SW 1271 (cell line): ENCODE results near the gene CAVIN3.
A peak's percentile ranks its signal among the peaks of the same experiment; 100 is the strongest.

Experiments used
- DNase-seq, 2 experiments: peaks; one replicate each; lab custom pipeline; 2025; lab: John Stamatoyannopoulos, UW

CAVIN3 gene, protein sequence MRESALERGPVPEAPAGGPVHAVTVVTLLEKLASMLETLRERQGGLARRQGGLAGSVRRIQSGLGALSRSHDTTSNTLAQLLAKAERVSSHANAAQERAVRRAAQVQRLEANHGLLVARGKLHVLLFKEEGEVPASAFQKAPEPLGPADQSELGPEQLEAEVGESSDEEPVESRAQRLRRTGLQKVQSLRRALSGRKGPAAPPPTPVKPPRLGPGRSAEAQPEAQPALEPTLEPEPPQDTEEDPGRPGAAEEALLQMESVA

DNA sequence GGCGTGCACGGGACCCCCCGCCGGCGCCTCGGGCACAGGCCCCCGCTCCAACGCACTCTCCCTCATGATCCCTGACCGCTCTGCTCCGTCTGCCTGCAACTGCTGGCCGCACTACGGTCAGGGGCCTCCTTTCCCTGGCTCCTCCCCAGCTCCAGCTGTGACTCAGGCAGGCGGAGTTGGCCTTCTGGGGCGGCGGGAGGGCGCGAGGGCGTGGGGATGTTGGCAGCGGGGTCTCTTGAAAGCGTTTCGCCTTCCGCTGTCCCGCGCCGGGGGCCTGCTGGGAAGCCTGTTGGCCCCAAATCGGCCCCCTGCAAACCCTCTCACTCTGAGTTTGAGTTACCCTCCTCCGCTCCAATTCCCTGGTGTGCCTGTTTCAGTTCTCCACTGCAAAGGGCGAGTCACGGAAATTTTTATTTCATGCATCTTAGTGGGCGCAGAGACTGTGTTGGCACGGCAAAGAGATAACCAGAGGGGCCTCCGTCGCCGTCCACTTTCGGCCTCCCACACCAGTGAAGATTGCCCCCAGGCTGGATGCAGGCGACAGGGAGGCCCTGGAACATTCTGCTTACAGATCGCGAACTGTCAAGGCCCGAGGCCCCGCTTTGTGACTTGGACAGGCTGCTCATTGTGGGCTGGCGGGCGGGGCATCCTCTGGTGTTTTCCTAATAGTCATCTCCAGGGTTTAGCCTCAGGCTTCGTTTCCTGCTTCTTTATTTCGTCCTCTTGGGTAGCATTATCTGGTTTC, at the start of gene CAVIN3:
Gene CAVIN3 (minus strand): TSS at position 91 of the 745 bp plus-strand sequence. CDS start 25 bp downstream, at position 66.
- DNase-seq = peak; percentile 57 to 76

DNA sequence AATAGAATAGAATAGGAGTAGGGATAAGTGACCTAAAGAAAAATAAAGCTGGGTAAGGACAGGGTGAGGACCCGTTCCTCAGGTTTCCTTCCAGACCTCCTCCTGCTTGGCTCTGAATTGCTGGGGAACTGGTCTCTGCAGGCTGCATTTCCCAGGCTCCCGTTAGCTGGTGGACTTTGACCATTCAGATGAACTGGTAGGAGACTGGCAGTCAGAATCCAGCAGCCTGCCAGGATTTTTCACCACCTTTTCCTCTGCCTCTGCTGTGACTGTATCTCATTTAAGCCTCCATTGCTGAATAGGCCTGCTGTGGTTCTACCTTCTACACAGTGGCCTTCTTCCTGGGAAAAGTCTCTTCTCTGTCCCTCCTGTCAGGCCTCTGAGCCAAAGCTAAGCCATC, 45.4 kb upstream of the CAVIN3 start:
- no peak for DNase-seq

DNA sequence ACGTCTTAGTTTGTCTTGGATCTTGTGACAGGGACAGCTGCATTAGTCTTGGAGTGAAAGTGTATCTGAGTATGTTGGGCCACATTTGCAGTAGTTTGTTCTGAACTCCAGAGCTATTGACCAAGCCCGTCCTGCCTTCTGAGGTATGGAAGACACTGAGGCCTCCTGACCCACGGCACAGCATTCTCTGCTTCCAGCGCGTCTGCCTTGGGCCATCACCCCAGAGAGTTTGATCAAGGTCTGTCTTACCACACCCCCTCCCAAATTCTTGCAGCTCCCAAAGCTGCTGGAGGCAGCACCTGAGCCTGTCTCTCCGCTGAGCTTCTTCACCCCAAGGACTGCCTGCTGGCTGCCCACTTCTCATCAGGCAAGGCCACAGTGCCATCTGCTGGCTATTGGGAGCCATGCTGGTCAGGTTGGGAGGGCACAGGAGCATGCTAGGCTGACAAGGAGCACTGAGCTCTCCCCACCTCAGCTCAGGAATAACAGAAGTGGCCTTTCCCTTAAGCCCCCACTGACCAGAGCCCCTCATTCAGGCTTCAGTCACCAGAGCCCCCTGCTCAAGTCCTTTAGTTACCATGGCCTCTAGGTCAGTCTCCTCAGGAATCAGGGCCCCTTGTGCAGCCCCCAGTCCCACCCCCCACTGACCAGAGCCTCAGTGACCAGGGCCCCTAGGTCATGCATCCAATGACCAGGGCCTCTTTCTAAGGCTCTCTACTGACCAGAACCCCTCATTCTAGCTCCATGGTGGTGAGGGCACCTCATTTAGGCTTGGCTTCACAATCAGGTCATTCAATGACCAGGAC, 42.8 kb upstream of the CAVIN3 start:
- peak in 1 of 2 experiments; percentile 69 for DNase-seq

DNA sequence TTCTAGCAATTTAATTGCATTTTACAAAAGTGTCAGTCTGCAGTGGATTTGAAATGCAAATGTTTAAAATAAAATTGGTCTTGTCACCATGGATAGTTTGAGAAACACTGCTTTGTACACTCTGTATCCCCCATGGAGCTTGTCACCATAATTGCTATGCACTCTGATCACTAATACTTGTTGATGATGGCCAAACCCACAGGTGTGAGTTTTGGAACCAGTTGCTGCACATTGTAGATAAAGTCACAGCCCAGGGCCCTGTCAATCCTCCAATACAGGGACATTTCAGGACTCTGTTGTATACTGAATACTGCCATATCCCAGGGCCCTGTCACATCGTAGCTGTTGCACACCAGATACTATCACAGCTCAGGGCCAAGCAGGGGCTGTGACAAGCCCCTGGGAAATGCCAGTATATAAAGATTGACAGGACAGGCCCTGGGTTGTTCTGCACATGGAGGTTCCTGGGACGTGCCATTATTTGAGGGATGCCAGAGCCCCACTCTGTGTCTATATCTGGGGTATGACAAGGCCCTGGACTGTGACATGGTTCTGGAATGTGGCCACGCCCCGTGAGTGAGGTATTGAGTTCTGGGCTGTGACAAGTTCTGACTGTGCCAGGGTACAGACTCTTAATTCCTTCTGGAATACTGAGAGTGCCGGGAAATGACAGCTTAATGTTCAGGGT, 42.0 kb upstream of the CAVIN3 start:
- DNase-seq = no peak

DNA sequence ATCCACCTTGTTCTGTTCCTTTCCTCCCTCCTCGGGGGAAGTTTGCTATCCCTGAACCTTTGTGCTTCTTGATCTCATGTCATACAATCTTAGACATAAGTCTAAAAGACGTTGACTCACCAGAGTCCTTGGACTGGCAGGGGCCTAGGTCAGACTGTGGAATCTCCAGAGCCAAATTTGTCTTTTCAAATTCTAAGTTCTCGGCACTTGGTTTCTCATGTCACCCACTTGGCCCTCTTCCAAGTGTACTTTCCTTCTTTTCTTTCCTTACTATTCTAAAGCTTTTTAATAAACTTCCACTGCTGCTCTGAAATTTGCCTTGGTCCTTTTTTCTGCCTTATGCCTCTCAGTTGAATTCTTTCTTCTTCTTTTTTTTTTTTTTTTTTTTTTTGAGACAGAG, 39.9 kb upstream of the CAVIN3 start:
- DNase-seq = no peak

DNA sequence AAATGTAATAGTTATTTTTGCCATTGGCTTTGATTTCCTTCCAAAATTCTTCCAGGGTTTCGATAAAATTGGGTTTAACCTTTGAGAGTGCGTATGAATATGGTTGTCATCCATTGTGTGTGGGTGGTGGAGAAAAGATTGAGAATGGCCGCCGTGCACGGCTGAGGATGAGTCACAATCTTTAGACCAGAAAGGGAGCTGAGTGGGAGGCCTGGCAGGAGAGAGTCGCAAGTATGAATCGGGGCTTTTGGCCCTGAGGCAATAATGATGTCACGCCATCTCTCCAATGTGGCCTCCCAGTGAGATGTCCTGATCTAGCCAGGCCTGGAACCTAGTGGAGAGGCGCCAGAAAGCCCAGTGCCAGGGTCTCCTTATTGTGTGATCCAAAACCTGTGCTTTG, 36.9 kb upstream of the CAVIN3 start:
- no peak for DNase-seq

DNA sequence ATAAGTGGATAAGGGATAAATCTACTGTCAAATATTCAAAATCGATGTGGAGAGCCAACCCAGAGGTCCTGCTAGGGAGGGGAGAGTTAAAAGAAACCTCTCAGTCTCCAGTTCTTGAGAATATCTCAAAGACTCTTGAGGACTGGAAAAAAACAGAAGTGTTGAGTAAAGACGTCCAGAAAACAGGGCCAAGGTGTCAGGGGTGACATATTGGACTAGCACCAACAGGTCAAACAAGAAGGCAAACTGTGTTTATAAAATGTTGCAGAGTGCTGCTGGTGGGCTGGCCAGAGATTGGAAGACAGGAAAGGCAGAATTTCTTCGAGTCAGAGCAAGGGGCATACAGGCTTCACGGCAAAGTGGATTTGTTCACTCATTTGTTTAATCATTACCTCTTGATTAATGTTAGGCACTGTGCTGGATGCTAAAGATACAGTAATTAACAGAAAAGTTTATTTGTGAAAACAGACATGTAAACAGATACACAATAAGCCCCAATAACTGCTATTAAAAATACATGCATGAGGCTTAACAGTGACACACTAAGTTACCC, 36.3 kb upstream of the CAVIN3 start:
- no peak for DNase-seq

DNA sequence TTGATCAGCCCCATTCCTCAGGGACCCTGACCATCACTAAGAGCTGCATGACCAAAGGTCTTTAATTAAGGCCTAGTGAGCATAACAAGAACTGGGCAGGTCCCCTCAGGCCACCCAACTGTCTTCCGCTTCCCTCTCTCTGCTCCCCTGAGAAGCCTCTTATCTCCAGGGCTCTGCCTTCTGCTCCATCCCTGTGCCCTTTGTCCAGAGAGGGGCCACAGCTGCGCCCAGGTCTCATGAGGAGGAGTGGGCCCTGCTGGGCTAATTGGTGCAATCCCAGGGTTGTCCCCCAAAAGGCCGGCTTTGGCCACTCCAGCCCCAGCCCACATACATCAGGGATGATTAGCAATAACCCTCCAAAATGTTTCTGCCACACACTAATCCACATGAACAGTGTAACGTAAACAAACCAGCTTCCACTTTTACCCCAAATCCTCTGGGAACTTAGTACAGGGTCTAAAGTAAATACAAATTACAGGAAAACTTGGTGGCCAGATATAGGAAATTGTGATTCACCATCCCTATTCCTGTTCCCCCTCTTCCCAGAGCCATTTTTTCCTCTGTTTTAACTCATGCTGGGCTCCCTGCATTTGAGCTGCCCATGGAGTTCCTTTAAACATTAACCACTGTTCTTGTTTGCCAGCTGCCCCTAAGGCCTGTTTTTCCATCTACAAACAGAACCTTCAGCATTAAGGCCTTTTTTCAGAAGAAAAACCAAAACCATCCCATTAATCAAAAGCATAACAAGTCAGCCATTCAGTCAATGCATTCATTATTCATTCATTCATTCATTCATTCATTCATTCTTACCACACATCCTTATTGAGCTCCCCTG, 34.6 kb upstream of the CAVIN3 start:
- DNase-seq = no peak

DNA sequence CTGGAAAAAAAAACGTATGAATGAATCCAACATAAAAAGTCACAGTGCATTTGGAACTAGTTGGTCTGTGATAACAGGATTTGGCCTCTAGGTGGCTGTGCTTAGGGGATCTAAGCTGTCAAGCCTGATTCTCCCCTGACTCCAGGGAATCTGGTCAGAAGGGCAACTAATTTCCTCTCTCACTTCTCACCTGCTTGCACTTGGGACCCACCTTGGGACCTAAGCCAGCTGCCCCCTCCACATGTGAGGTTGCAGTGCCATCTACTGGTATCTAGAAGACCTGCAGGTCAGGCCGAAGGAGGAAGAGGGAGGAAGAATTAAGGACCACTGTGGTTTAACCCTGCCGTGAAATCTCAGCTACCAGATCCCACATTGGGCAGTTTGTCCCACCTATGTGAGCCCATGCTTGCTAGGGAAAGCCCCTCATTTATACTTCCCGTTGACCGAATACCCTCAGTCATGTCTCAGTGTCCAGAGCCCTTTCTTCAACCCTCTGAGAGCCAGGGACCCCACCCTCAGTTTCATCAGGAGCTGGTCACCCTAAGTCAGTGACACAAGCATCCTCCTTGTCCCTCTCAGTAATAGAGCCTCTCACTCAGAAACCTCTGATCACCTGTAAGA, 33.2 kb upstream of the CAVIN3 start:
- peak in 1 of 2 experiments; percentile 50 for DNase-seq

DNA sequence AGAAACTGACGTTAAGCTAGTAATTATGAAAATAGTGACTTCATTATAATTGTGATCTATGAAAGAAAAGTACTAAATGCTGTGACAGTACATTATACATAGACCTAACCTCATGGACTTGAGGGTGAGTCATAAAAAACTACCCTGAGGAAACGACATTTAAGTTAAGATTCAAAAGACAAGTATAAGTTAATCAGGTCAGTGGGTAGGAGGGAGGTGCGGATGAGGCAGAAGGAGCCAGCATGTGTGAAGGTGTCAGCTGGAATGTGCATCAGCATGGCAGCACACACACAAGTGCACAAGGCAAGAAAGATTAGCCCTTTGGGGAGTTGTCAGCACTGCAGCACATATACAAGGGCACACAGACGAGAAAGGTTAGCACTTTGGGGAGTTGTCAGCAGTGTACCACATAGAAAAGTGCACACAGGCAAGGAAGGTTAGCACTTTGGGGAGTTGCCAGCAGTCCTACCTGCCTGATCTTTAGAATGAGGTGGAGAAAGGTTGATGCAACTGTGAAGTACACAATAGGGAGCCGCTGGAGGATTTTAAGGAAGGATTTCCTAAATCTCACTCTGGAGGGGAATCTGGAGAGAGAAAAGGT, 31.6 kb upstream of the CAVIN3 start:
- DNase-seq = no peak

DNA sequence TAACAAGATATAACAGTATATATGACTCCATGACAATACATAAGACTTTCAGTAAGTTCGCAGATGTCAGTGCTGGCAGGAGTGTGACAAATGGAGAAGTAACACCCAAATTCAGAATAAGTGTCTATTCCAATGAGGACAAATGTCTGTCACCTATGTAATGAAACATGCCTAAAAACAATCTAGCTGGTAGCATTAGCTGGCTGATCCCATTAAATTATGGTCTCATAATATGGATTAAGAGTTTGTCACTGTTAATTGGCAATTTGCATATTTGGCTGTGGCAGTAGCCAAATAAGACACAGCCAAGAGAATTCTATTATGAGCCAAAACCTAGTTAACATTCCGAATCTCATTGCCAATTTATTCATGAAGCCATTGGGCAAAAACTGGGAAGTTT, 30.2 kb upstream of the CAVIN3 start:
- no peak for DNase-seq

DNA sequence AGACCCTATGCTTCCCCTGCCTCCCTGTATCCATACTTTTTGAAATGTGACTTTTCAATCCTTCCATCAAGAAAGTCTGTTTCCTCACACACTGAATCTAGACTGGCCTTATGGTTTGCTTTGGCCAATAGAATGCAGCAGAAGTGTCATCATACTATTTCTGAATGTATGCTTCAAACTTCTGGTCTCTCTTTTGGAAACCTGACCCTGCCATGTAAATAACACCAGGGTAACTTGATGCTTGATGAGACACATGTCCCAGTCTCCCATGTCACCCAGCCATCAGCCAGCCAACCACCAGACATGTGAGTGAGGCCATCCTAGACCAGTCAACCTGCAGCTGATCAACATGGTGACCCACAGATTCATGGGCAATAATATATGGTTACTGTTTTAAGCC, 29.7 kb upstream of the CAVIN3 start:
- no peak for DNase-seq

DNA sequence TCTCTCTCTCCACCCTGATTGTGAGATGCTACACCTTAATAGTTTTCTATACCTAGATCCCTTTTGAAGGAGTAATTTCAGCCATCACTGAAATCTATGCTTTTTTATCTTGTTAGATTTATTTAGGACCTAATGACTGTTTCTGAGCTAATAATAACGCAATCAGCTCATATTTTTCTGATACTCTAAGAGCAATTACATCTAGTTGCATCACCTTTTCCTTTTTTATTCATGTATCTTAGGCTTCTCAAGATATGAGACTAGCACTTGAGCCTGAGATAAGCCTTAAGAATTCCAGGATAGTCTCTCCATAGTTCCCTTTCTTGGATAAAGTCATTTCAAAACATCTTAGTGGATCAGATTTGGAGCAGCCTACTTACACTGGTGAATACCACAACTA, 25.1 kb upstream of the CAVIN3 start:
- DNase-seq = no peak

DNA sequence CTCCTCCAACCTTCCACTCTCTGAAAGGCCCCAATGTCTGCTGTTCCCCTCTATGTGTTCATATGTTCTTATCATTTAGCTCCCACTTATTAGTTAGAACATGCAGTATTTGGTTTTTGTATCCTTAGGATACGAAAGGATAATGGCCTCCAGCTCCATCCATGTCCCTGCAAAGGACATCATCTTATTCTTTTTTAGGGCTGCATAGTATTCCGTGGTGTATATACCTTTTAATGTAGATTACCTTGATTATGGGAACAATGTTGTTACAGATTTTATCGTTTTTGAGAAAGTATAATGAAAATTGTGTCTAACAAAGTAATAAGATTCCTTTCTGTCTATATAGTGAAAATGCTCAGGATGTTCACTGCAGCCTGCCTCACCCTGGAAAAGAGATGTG, 16.0 kb upstream of the CAVIN3 start:
- no peak for DNase-seq

DNA sequence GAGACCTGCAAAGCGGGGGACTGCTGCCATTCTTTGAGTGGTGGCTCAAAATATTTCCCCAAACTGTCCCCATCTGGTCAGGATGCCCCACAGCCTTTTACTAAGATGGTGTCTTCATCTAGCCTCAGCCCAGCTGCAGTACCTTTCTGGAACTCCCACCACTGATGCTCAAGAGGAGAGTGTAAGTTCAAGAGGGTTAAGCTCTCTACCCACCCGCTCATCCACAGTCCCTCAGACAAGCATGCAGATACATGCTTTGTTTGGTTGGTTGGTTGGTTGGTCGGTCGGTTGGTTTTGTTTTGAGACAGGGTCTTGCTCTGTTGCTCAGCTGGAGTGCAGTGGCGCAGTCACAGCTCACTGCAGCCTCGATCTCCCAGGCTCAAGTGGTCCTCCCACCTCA, 14.5 kb upstream of the CAVIN3 start:
- DNase-seq = no peak

DNA sequence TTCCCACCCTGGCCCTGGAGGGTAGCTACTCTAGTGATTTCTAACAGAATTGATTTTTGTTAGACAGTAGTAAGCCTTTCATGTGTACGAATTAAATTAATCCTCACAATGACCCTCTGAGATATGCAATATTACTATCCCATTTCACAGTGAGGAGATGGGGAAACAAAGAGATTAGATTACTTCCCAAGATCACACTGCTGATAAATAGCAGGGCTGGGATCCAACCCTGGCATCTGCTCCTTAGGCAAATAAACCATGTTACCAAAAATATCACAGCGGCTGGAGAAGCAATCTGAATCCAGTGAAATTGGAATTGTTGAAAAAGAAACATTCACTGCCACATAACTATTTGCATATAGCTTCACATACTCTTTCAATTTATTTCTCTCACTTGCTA, 12.8 kb upstream of the CAVIN3 start:
- DNase-seq = no peak

DNA sequence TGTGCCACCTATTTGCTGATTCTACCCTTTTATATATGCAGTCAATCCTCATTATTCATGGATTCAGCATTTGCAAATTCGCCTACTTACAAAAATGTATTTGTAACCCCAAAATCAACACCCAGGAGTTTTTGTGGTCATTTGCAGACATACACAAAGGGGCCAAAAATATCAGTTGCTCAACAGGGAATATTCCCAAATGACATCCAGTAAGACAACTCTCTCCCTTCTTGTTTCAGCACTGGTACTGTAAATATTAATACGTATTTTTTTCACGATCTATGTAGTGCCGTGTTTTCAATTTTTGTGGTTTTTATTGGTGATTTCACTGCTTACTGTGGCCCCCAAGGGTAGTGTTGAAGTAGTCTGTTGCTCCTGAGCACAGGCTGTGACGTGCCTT, 11.8 kb upstream of the CAVIN3 start:
- no peak for DNase-seq

DNA sequence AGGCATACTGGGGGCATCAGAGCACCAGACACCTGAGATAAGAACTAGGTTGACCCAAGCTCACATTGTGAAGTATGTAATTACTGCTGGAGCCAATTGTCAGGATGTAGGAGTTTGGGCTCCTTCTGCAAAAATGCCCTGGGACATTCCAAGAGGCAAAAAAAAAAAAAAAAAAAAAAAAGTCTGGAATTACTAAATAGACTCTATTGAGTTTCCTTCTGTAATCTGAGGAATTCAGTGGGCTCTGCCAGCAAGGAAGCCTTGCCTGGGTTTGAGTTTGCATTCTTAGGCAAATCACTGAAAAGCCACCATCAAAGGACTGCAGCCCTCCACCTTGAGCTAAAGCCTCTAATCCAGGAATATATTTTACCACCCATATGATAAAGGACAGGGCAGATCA, 8.0 kb upstream of the CAVIN3 start:
- no peak for DNase-seq

DNA sequence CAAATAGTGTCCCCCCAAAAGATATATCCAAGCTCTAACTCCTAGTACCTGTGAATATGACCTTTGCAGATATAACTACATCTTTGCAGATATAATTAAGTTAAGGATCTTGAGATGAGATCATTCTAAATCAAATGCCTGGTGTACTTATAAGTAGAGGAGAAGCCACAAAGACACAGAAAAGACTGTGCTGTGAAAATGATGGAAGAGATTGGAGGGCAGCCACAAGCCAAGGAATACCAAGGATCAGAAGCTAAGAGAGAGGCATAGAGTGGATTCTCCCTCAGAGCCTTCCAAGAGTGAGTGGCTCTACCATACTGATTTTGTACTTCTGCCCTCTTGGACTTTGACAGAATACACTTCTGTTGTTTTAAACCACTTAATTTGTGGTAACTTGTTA, 7.5 kb upstream of the CAVIN3 start:
- DNase-seq = no peak

DNA sequence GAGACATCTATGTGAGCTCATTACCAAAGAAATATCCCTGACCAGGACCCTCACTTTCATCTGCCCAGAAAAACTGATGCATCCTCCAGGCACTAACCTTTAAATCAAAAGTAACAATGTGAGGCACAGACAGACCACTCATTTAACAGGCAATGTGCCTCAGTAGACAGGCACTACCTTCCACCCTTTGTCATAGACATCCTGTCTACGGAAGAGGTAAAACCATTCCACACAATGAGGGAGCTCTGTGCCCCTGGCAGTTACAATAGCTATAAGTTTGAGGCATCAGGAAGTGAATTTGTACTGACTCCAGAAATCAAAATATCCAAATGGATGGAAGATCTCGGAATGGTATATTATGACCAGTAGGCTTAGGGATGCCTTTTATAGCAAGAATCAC, 6.7 kb upstream of the CAVIN3 start:
- DNase-seq = no peak
